Stimulated activated CD8-positive, alpha-beta memory T cell treated with anti-CD3 and anti-CD28 coated beads, Interleukin-7, amount 100 ng/mL, for 24 hours (primary cell): ENCODE measurements around the gene MCRIP1.

Source experiments
- DNase-seq: peaks from one replicate; pipeline ENCODE4 v3.0.0-alpha.2; 2020; ENCODE audit warnings: low read depth

MCRIP1 gene

DNA sequence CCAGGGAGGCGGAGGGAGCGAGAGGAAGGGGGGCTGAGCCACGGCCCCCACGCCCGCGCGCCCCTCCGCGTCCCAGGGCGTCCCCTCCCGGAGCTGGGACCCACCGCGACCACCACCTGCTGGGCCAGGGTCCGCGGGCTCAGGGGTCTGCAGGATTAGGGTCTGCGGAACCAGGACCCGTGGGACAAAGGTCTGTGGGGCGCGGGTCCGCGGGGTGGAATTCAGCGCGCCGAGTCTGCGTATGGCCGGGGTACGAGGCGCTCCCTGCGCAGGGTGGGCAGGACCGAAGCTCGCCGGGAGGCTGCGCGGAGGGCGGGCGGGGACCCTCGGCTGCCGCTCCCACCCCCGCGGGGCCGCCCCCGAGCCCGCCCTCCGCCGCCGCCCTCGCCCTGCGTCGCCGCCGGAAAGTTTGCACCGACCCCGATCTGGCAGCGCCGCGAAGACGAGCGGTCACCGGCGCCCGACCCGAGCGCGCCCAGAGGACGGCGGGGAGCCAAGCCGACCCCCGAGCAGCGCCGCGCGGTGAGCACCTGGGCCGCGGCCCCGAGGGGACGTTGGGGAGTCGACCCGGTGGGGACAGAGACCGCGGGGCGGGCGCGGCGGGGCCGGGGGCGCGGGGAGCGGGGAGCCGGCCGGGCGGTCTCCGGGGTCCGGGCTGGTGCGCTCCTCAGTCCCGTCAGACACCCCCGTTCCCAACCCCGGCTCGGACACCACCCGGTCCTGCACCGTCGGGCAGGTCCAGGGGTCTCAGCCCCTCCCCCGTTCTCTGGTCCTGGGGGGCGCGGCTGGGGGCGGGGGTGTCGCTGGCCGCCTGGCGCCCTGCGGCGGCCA, 29.1 kb downstream of the MCRIP1 start, which contains the start of gene GCGR:
Gene GCGR, plus strand, starts transcription at position 423 of the 831 bp plus-strand sequence. CDS start 4,869 bp downstream, outside the sequence.
- no peak for DNase-seq

DNA sequence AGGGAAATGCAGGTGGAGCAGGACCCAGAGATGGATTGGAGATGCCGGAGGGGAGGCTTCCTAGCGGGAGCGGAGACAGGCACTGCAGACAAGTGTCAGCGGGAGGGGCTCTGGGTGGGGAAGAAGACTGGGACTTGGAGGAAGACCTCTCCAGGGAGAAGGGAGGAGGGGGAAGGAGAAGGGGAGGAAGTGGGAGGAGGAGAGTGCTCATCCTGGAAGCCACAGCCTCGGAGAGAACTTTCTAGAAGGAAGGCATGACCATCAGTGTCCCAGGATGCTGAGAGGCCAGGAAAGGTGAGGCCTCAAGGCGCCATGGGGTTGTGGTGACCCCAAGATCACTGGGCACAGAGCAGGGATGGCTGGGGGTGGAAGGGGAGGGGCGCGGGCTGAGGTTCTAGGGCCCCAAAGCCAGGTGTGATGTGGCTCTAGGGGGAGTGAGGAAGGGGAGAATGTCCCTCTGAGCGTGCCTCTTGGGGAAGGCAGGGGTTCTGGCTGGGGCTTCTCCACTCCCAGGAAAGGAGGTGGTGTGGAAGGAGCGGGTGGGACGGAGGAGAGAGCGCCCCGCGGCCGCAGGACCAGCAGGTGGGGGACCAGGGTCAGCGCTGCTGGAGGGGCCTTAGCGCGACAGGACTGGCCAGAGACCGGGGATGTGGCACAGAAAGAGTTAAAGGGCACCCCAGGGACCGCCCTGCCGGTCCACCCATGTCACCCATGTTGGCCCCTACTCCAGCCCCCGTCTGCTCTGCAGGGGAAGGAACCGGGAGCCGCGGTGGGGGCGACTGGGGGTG, 30.0 kb downstream of the MCRIP1 start:
- no peak for DNase-seq

DNA sequence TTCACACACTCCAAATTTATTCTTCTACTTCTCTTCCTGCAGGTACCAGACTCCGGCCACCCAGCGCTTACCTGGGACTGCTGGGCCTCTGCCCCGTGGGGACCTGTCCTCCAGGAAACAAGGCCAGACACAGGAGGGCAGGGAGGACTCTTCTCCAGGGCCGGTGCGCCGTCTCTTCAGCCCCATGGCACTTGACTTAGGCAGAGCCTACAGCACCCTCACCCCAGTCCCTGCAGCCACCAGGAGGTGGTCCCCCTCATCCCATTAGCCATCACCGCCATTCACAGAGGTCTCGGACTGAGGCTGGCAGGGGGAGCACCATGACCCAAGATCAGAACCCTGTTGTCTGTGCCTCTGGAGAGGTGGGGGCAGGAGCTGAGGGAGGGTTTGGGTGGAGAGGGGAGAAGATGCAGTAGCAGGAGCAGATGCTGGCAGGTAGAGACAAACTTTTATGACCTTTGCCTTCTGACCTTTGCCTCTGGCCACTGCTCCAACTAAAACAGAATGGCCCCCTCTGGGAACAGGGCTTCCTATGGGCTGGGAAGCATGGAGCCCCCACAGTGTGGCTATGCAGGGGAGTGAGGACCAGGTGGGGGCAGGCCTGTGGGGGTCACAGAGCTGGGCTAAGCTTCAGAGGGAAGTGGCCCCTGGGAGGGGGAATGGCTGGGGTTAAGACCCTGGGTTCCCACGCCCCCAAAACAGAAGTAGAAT, 30.9 kb downstream of the MCRIP1 start:
- DNase-seq: no peak

DNA sequence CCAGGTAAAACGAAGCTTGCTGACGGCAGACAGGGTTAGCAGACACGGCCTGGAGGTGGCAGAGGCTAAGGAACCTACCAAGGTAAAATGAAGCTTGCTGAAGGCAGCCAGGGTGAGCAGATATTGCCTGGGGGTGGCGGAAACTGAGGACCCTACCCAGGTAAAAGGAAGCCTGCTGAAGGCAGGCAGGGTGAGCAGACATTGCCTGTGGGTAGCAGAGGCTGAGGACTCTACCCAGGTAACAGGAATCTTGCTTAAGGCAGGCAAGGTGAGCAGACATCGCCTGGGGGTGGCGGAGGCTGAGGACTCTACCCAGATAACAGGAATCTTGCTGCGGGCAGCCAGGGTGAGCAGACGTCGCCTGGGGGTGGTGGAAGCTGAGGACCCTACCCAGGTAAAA, 31.8 kb downstream of the MCRIP1 start:
- no peak for DNase-seq

DNA sequence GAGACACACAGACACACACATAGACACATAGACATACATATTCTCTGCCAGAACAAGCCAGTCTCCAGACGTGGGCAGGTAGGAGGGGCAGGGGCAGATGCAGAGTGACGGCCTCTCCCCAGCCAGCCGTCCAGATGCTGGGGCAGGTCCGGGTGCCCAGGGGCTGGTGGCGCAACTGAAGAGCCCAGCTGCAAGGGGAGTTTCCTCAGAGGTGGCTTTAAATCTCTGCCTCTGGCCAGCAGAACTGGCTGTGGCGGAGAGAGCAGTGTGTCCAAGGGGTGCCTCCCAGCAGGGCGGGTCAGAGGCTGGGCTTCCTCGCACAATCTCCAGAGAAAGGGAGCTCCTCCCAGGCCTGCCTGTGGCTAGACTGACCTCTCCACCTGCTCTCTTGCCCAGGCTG, 38.6 kb downstream of the MCRIP1 start:
- DNase-seq: no peak

DNA sequence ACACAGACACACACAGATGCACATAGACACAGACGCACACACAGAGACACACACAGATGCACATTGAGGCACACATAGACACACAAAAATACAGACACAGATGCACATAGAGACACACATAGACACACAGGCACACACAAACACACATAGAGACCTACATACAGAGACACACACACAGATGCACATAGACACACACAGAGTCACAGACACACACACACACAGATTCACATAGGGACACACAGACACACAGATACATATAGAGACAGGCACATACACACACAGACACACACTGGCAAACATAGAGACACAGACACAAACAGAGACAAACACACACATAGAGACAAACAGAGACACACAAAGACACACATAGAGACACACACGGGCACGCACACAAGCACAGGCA, 39.0 kb downstream of the MCRIP1 start:
- no peak for DNase-seq

DNA sequence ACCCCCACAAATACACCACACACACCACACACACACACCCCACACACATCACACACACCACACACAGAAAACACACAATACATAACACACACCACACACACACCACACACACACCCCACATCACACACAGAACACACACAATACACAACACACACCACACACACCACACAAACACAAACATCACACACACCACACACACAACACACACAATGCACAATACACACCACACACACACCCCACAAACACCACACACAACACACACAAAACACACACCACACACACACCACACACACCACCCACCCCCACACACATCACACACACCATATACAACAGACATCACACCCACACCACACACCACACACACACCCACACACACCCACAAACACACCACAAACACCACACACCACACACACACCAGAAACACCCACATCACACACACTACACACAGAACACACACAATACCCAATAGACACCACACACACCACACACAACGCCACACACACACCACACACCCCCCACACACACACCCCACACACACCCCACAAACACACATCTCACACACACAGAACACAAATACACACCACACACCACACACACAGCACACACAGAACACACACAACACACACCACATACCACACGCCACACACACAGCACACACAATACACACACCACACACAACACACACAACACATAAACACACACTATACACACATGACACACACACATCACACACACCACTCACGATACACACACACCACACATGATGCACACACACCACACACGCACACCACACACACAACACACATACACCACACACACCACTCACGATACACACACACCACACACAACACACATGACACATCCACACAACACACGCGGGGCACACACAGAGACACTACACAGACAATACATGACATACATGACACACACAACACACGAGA, 40.1 kb downstream of the MCRIP1 start:
- no peak for DNase-seq
